Mammary epithelial cell (primary cell): ENCODE results near the gene PRIMA1.

Experiments used
- EZH2 ChIP-seq: IDR thresholded peaks from 2 replicates; pipeline ENCODE4 v1.6.1; 2012; ENCODE audit warnings: low read length, inconsistent platforms, borderline replicate concordance
- TF ChIP-seq, protein P1 (sequence below), 2 donors: IDR thresholded peaks in 1 of 2; conservative IDR thresholded peaks in 1 of 2; 2 replicates each; pipeline ENCODE4 v1.5.1; 2011 to 2012; ENCODE audit warnings: inconsistent platforms in 2 of 2, low read length in 2 of 2, mild to moderate bottlenecking in 2 of 2, control low read depth in 1 of 2, low read depth in 1 of 2; ENCODE audit not compliant: insufficient read depth in 1 of 2; ENCODE audit errors: extremely low read depth in 1 of 2

- TF ChIP-seq, protein P1, sequence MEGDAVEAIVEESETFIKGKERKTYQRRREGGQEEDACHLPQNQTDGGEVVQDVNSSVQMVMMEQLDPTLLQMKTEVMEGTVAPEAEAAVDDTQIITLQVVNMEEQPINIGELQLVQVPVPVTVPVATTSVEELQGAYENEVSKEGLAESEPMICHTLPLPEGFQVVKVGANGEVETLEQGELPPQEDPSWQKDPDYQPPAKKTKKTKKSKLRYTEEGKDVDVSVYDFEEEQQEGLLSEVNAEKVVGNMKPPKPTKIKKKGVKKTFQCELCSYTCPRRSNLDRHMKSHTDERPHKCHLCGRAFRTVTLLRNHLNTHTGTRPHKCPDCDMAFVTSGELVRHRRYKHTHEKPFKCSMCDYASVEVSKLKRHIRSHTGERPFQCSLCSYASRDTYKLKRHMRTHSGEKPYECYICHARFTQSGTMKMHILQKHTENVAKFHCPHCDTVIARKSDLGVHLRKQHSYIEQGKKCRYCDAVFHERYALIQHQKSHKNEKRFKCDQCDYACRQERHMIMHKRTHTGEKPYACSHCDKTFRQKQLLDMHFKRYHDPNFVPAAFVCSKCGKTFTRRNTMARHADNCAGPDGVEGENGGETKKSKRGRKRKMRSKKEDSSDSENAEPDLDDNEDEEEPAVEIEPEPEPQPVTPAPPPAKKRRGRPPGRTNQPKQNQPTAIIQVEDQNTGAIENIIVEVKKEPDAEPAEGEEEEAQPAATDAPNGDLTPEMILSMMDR (conservative IDR thresholded peaks at IDR 0.05 in 1 of 2, IDR thresholded peaks at IDR 0.05 in 1 of 2; ENCODE audit: extremely low read depth in 1 of 2, insufficient read depth in 1 of 2, low read depth in 1 of 2, low read length in 2 of 2), result no peak
- TF ChIP-seq EZH2, result no peak
These were observed 36.9 kb upstream of the PRIMA1 start for GRCh38 chr14:93825235-93825553.
